HG03280 (cell line): ENCODE results near the gene CENPV.
"Not testable (repeated sequence)": the region's sequence is repeated elsewhere in the genome, so short reads cannot be mapped to it uniquely, and the experiment has no call there.

Experiments
- ATAC-seq: cut with Tn5 transposase; IDR thresholded peaks from one replicate; pipeline ENCODE4 v1.9.1; 2021; ENCODE audit warnings: mild to moderate bottlenecking, moderate library complexity; ENCODE audit not compliant: unreplicated experiment

CENPV gene

GRCh38 chr17:16314859-16315258 lies 38.4 kb downstream of the CENPV start:
- ATAC-seq: no peak

GRCh38 chr17:16314189-16314588 lies 39.1 kb downstream of the CENPV start:
- no peak for ATAC-seq

GRCh38 chr17:16313139-16314090 lies 39.9 kb downstream of the CENPV start:
- no peak for ATAC-seq

- ATAC-seq: not testable (repeated sequence)
Measured at GRCh38 chr17:16312061-16312460, 41.2 kb downstream of the CENPV start.

GRCh38 chr17:16306211-16306610 lies 47.1 kb downstream of the CENPV start:
- no peak for ATAC-seq

- ATAC-seq: no peak
Measured at GRCh38 chr17:16304830-16305229, 48.4 kb downstream of the CENPV start.

- ATAC-seq: no peak
Measured at GRCh38 chr17:16302856-16303255, 50.4 kb downstream of the CENPV start.

GRCh38 chr17:16301963-16302855 lies 51.1 kb downstream of the CENPV start:
- ATAC-seq: no peak

- no peak for ATAC-seq
Measured at GRCh38 chr17:16300554-16300953, 52.7 kb downstream of the CENPV start.

- ATAC-seq: no peak
Measured at GRCh38 chr17:16298140-16298662, 55.1 kb downstream of the CENPV start.

- ATAC-seq: no peak
Measured at GRCh38 chr17:16297367-16298139, 55.7 kb downstream of the CENPV start.

- not testable (repeated sequence) for ATAC-seq
Measured at GRCh38 chr17:16296072-16296471, 57.2 kb downstream of the CENPV start.

- no peak for ATAC-seq
Measured at GRCh38 chr17:16294560-16294959, 58.7 kb downstream of the CENPV start.

GRCh38 chr17:16293931-16294330 lies 59.3 kb downstream of the CENPV start:
- no peak for ATAC-seq
